ENCODE results near the gene TPSG1.
"Not testable (repeated sequence)": the region's sequence is repeated elsewhere in the genome, so short reads cannot be mapped to it uniquely, and the experiment has no call there.

Gene TPSG1

DNA sequence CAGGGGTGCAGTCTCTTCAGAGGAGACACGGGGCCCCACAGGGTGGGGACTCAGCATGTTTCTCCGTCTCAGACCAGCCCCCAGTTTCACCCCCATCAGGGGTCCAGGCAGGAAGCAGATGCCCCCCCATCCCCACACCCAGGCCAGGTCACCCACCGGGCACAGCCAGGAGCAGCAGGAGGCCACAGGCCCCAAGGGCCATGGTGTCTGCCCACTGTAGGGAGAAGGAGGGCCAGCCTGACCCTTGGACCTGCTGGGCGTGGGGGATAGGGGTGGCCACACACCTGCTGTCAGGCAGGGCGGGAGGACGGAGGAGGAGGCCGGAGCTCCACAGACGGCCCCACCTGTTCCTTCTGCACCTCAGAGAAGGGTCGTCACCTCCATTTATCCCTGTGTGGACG is at the start of gene TPSG1:
TSS of gene TPSG1 (minus strand) at position 218 of the 401 bp plus-strand sequence. CDS start at position 202, 16 bp downstream.
- no peak for DNase-seq

DNA sequence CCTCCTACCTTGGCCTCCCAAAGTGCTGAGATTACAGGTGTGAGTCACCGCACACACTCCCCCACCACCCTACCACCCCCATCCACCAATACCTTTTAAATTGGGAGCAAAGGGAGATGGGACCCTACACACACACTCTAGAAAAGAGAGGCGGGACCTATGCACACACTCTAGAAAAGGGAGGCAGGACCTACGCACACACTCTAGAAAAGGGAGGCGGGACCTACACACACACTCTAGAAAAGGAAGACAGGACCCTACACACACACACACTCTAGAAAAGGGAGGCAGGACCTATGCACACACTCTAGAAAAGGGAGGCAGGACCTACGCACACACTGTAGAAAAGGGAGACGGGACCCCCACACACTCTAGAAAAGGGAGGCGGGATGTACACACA is 49.7 kb upstream of the TPSG1 start:
- no peak for DNase-seq

DNA sequence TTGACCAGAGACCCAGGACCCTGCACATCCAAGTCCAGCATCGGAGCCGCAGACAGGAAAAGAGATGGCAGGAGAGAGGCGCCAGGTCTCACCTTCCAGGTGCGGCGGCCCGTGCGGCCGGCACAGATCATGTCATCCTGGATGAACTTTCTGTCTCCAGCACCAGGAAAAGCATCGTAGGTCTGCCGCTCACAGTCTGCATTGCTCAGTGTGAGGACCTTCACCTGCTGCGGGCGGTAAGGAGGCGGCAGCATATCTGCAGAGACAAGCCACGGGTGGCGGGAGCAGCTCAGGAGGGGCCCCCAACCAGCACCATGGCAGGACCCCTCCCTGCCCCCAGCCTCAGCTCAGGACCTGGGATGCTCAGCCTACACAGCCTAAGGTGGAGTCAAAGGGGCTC is 48.7 kb upstream of the TPSG1 start:
- no peak for DNase-seq

DNA sequence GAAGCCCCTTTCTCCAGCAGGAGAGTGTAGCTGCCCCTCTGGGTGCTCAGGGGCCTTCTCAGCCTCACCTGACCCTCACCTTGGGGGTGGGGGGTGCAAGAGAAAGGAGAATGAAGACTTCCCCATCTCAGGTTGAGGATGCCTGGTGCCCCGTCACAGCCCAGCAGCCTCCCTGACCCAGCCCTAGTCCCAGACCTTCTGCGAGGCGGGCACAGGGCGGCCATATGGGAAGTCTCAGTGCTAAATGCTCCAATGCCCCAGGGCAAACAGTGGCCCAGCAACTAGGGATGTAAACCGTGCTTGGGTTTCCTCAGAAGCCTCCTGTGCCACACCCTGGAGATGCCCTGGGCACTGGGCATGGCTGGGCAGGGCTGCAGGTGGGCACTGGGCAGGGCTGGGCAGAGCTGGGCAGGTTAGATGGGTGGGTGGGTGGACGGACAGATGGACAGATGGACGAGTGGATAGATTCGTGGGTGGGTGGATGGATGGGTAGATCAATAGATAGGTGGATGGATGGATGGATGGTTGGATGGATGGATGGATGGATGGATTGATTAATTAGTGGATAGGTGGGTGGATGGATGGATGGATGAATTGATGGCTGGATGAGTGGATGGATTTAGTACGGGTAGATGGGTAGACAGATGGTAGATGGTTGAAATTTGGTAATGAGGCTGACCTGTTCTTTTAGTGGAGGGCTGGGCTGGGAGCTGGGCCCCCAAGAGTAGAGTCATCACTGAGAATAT is 47.6 kb upstream of the TPSG1 start:
- no peak for DNase-seq

DNA sequence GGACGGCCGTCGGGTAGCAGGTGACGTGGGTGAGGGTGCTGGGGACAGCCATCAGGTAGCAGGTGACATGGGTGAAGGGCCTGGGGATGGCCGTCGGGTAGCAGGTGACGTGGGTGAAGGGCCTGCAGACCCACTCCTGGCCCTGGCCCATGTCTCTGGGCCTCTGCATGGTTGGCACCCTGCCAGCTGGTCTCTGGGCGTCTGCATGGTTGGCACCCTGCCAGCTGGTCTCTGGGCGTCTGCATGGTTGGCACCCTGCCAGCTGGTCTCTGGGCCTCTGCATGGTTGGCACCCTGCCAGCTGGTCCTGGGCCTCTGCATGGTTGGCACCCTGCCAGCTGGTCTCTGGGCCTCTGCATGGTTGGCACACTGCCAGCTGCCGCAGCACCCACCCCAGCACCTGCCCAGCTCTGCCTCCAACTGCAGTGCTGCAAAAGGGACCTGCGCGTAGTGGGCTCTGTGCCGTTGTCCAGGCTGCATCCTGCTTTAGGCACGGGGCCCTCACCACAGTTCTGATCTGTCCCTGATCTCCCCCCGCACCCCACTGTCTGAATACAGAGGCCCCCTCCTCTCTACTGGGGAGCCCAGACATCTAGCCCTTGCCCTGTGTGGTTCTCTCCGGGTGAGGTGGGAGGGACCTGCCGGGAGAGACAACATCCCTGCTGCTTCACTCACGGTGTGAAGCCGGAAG is 46.8 kb upstream of the TPSG1 start:
- DNase-seq: peak; percentile 70

DNA sequence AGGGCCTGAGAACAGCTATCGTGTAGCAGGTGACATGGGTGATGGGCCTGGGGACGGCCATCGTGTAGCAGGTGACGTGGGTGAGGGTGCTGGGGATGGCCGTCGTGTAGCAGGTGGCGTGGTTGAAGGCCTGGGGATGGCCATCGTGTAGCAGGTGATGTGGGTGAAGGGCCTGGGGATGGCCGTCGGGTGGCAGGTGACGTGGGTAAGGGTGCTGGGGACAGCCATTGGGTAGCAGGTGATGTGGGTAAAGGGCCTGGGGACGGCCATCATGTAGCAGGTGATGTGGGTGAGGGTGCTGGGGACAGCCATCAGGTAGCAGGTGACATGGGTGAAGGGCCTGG is 46.3 kb upstream of the TPSG1 start:
- DNase-seq: no peak

DNA sequence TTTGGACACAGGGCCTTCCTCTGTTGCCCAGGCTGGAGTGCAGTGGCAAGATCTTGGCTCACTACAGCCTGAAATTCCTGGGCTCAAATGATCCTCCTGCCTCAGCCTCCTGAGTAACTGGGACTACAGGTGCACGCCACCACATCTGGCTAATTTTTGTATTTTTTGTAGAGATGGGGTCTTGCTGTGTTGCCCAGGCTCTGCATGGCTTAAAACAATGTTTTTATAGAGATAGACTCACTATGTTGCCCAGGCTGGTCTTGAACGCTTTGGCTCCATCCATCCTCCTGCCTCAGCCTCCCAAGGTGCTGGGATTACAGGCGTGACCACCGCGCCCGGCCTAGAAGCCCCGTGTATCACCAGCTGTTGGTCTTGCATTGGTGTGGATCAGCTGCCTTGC is 44.4 kb upstream of the TPSG1 start:
- DNase-seq: not testable (repeated sequence)

DNA sequence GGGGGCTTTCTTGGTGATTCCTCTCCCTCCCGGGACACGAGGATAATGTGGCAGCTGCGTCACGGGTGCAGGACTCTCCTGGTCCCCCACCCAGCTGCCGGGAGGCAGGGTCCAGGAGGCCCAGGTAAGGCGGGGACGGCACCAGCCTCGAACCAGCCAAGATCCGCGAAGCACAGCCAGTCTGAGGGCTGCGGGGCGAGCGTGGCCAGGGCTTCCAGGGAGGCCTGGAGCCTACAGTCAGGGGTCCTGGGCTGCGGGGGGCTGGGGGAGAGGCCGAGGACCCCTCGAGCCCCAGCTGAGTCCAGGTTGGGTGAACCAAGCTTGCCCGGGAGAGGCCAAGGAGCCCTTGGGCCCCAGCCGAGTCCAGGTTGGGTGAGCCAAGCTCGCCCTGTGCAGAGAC is 40.8 kb upstream of the TPSG1 start:
- no peak for DNase-seq

DNA sequence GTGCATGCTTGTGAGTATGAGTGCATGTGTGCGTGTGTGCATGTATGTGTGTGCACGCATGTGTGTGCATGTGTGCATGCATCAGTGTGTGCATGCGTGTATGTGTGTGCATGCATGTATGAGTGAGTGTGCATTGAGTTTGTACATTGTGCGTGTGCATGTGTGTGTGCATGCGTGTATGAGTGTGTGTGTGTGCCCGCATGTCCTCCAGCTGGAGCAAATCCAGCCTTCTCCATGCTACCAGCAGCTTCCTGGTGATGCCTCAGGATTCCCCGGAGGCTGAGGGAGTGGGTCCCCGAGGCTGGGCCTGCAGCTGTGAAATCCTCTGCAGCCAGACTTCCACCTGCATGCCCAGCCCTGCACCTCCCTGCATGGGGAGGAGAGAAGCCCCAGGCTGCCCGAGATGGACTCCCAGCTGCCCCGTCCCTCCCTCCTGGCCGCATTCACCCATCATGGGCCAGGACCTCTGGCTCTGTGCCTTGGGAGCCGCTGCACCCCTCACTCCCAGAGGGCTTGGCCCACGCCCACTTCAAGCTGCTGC is 40.1 kb upstream of the TPSG1 start:
- no peak for DNase-seq

DNA sequence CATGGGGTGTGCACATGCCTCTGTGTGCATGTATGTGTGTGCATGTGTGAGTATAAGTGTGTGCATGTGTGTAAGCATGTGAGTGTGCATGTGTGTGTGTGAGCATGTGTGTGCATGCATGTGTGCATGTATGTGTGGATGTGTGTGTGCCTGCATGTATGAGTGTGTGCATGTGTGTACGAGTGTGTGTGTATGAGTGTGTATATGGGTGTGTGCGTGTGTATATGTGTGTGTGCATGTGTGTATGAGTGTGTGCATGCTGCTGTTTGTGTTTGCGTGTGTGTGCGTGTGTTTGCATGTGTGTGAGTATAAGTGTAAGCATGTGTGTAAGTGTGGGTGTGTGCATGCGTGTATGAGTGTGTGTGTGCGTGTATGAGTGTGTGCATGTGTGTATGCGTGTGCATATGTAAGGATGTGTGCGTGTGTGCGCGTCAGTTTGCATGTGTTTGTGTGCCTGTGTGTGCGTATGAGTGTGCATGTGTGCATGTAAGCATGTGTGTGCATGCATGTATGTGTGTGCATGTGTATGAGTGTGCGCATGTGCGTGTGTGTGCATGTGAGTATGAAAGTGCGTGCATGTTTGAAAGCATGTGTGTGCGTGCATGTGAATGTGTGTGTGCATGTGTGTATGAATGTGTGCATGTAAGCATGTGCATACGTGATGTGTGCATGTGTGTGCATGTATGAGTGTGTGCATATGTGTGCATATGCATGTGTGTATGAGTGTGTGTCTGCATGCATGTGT is 39.4 kb upstream of the TPSG1 start:
- no peak for DNase-seq

DNA sequence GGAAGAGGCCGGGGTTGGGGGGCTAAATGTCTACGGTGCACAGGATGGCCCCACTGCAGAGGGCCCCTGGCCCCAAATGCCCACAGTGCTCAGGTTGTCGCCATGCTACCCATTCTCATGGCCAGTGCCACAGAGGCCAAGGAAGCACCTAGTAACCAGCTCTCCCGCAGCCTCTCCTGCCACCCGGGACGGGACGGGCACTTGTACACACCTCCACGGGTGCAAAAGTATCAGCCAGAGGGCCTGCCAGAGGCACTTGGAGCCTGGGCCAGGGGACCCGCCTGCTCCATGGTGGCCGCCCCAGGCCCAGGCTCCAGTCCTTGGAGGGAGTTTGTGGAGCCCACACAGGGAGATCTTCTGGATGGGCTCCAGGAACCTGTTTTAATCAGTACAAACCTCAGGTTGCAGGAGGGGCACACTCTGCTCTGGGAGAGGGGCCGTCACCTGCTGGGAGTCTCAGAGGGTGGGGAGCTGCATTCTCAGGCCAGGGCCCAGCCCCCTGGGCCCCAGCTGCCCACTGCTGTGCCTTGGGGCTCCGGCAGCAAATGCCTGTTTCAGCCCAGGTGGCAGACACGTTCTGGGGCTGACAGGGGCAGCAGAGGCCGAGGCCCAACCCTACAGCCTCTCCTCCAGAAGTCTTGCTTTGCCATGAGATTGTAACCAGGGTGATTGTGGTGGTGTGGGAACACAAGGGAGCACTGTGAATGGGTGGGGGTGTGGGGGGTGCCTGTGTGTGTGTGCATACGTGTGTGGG is 38.7 kb upstream of the TPSG1 start:
- DNase-seq: no peak

DNA sequence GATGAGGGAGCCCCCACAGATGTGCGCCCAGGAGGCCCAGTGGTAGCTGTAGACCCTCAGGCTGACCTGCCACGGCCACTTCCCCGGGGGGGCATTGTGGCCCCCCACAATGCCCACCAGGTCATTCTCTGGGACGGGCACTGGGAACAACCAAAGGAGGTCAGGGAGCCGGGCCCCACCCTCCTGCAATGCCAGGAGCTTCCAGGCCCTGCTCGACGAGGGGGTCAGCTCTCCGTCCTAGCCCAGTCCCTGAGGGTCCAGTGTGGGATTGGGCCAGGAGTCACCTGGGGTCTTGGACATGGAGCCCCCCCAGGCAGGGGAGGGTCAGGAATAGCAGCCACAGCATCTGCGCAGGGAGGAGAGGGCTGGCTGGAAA is 37.8 kb upstream of the TPSG1 start:
- DNase-seq: no peak

DNA sequence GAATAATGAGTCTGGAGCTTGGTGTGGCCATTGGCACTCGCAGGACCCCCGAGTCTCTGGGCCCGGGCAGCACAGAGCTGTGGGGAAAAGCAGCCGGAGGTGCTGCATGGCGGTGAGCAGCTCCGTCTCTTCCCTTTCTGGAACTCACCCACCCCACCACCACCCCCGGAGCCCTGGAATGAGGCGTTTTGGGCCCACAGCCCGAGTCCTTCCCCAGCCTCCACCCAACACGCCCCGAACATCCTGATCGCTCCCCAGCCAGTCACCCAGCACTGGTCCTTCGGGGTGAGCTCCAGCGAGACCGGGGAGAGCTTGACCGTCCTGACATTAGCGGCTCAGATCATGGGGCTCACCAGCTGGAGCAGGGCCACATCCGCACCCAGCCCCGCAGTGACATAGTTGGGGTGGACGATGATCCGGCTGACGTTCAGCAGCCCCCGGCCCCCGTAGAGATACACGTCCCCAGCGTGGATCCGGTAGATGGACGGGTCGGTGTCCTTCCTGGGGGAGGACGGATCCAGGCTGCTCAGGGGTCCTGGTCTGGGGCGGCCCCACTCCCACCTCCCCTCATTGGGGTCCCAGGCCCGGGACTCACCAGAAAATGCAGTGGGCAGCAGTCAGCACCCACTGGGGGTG is 37.3 kb upstream of the TPSG1 start:
- DNase-seq: no peak

DNA sequence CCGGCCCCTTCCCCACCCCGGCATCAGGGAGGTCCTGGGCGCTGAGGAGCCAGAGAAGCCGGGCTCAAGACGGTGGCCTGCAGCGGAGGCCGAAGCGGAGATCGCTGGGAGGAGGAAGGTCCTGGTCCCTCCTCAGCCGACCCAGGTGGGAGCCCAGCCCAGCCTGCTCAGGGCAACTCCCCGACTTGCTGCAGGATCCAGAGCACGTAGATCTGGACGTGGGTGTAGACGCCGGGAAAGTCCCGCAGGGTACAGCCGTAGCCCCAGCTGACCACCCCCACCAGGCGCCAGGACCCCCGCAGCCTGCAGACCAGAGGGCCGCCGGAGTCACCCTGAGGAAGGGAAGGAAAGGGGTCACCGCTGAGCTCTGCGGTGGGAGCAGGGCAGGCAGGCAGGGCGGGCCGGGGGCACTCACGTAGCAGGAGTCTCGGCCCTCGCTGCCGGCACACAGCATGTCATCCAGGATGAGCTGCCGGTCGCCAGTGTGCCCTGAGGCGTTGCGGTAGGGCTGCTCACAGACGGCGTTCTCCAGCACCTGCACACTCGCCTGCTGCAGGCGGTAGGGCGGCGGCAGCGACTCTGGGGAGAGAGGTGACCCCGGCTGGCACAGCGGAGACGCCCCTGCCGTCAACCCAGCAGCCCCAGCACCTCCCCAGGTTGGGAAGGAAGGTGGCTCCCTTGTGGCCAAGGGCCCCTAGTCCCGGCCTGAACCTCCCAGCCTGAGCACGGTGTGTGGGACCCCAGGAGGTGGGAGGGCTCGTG is 36.2 kb upstream of the TPSG1 start:
- no peak for DNase-seq

DNA sequence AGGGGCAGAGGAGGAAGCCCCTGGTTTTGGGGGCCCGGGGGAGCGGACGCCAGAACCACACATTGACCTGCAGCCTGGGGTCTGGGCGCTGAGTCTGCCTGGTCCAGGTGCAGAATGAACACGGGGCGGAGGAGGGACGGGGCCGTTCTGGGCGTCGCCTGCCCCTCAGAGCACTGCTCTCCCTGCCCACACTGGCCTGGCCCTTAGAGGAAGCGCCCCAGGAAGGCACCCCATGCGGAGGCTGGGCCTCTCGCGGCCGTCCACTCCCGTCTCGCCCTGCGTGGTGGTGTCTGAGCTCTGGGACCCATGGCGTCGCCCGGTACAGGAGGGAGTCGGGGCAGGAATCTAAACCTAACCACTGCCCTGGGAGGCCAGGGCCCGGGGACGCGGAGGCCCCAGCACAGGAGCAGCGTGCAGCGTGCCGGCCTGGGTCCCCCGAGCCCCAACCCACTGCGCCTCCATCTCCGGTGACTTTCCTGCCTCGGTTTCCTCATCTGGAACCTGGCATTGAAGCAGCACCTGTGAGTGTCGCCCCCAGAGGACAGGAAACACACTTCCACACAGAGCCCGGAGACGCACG is 35.1 kb upstream of the TPSG1 start:
- DNase-seq: no peak

DNA sequence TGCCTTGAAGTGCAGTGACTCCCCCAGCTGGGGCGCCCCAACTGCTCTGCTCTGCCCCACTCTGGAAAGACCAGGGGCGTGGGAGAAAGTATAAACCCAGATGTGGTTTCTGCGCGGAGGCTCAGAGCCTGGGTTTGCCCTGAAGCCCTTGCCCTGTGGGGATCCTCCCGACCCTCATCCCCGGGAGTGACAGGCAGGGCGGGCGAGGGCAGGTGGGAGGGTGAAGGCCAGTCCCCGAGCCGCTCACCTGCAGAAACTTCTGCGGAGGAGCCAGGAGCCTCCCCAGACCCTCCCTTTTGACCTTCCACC is 34.6 kb upstream of the TPSG1 start:
- DNase-seq: no peak

DNA sequence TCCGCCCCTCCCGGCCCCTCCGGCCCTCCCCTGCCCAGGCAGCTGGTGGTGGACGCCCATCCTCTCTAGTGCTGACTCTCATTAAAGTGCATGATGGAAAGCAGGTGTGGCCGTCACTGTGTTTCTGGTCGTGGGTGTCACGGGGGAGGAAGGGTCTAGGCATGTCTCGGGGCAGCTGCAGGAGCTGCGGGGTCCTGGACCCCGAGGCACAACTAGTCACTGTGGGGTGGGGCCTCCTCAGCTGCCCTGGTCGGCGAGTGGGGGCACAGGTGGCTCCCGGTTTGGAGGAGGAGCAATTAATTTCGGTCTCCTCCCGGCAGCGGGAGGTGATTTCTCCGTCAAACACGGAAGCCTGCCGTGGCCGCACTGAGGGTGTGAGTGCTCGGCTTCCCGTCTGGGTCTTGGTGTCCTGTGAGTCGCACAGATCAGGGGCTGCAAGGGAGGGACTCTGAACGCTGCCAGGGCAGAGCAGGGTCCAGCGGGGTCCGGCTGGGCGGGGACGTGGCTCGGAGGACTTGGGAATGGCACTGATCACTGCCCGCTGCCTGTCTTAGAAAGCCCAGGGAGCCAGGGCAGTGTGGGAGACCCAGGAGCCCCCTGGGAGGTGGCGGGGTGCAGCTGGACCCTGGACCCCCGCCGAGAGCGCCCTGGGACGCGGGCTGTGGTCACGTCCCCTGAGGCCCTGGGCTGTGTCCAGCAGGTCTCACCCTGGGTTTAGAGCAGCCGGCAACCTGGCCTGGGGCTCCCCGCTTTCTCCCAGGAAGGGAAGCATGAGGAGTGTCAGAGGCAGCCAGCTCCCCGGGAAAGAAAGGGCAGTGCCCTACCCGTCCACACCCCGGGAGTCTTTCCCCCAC is 34.1 kb upstream of the TPSG1 start:
- DNase-seq: no peak

DNA sequence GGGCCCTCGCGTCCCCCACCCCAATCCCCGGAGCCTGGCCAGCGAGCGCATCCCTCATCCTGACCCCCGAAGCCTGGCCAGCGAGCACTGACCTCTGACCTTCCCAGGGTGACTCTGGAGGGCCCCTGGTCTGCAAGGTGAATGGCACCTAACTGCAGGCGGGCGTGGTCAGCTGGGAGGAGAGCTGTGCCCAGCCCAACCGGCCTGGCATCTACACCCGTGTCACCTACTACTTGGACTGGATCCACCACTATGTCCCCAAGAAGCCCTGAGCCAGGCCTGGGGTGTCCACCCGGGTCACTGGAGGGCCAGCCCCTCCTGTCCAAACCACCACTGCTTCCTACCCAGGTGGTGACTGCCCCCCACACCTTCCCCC is 33.1 kb upstream of the TPSG1 start:
- no peak for DNase-seq

DNA sequence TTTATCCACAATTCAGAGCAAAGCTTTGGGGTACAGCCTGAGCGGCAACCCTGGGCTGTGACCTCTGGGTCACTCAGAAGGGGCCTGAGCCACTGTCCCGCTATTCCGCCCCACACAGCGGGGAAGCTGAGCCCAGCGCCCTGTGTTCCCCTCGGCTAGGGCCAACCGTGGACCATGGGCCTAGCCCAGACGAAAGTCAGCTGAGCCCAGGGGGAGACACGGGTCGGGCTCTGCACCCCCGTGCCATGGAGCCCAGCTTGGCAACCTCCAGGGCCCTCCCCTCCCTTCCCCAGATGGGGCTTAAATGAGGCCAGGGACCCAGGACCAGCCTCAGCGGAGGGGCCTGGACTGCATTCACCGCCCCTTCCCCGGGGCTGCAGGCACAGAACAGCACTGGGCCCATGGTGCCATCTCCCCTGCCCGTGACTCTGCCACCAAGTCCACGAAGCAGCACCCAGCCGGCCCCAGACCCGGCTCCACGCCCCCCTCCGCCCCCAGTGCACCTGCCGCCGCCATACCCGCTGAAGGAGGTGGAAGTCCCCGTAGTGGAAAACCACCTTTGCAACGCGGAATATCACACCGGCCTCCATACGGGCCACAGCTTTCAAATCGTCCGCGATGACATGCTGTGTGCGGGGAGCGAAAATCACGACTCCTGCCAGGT is 32.6 kb upstream of the TPSG1 start:
- no peak for DNase-seq

DNA sequence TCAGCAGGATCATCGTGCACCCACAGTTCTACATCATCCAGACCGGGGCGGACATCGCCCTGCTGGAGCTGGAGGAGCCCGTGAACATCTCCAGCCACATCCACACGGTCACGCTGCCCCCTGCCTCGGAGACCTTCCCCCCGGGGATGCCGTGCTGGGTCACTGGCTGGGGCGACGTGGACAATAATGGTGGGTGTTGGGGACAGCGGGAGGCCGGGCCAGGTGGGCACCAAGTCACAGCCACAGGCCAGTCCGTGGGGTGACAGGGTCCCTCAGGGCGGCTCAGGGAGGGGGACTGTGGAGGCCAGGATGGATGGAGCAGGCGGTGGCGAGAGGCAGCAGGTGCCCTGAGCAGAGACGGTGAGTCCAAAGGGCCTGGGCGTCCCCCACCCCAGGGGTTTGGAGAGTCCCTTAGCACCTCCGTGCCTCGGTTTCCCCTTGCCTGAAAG is 31.8 kb upstream of the TPSG1 start:
- DNase-seq: no peak
